HEK293T (cell line): ENCODE data around the gene CD274.

Experiments
- BHLHE40 ChIP-seq: fragments of 450-650 bp; IDR thresholded peaks from 2 replicates; pipeline ENCODE4 v1.6.1; 2016; ENCODE audit warnings: mild to moderate bottlenecking, moderate library complexity, borderline replicate concordance
- L3MBTL2 ChIP-seq: fragments of 450-650 bp; conservative IDR thresholded peaks from 2 replicates; pipeline ENCODE4 v1.6.1; 2016; ENCODE audit warnings: mild to moderate bottlenecking
- NFRKB ChIP-seq: fragments of 450-650 bp; IDR thresholded peaks from 2 replicates; pipeline ENCODE4 v1.6.1; 2016; ENCODE audit warnings: mild to moderate bottlenecking, moderate library complexity
- SUZ12 ChIP-seq: fragments of 450-650 bp; IDR thresholded peaks from 2 replicates; pipeline ENCODE4 v1.6.1; 2016; ENCODE audit warnings: mild to moderate bottlenecking

GRCh38 chr9:5482194-5482593 is 31.9 kb downstream of the CD274 start:
- TF ChIP-seq SUZ12: no peak
- no peak for TF ChIP-seq BHLHE40
- TF ChIP-seq NFRKB: no peak
- no peak for TF ChIP-seq L3MBTL2
